Panc1 (cell line): ENCODE results near the gene PAWR. TPM values are rescaled to one million over a fixed set of nuclear protein-coding genes. Genes with fewer than 3 reads are reported as not detected.

ENCODE experiments used
- ATAC-seq: fragments of 200-7000 bp; cut with Tn5 transposase; 2 replicates; pipeline ENCODE4 v1.9.1; 2020; ENCODE audit warnings: mild to moderate bottlenecking, moderate library complexity
- BruUV-seq: library from RNA; stranded (reverse); fragments of 400-500 nt; replicated peaks from 2 replicates; lab custom pipeline; 2021; lab: Mats Ljungman, UMichigan
- CTCF ChIA-PET: fragments of 300-600 bp; sonication (Branson Sonifier 250); formaldehyde crosslinking; loops from one replicate; lab custom pipeline; 2022; ENCODE audit warnings: antibody characterized with exemption; lab: Charles Lee
- POLR2A ChIA-PET: fragments of 300-600 bp; sonication (Branson Sonifier 250); formaldehyde crosslinking; loops from one replicate; lab custom pipeline; 2022; ENCODE audit warnings: antibody characterized with exemption; lab: Charles Lee
- DNase-seq: peaks from one replicate; pipeline ENCODE4 v3.0.0-alpha.2; 2010; ENCODE audit warnings: low read depth, low spot score
- H3K27ac ChIP-seq: 2 replicates; pipeline ENCODE4 v1.5.1; 2011; ENCODE audit warnings: mild to moderate bottlenecking, low read length, inconsistent platforms
- H3K27me3 ChIP-seq: fragments of 200-500 bp; sonication (Bioruptor generic); 2 replicates; pipeline ENCODE4 v1.6.0; 2014; ENCODE audit warnings: low read length, inconsistent platforms; ENCODE audit not compliant: control insufficient read depth, insufficient read depth
- H3K36me3 ChIP-seq: fragments of 200-500 bp; sonication (Bioruptor generic); 2 replicates; pipeline ENCODE4 v1.5.1; 2014; ENCODE audit warnings: inconsistent platforms, mild to moderate bottlenecking, low read length, moderate library complexity; ENCODE audit not compliant: control insufficient read depth, insufficient read depth
- H3K4me1 ChIP-seq: 2 replicates; pipeline ENCODE4 v1.5.1; 2011; ENCODE audit warnings: inconsistent platforms, mild to moderate bottlenecking, low read length, moderate library complexity; ENCODE audit not compliant: control insufficient read depth, insufficient read depth
- H3K4me3 ChIP-seq, 2 experiments: 2 replicates each; pipeline ENCODE4 v1.5.1; 2011 to 2012; ENCODE audit warnings: low read depth in 2 of 2, low read length in 2 of 2, mild to moderate bottlenecking in 2 of 2, inconsistent platforms in 1 of 2, moderate library complexity in 1 of 2
- H3K9me3 ChIP-seq: fragments of 200-500 bp; sonication (Bioruptor generic); 2 replicates; pipeline ENCODE4 v1.5.1; 2014; ENCODE audit warnings: low read depth, mild to moderate bottlenecking, inconsistent platforms, low read length, moderate library complexity; ENCODE audit not compliant: control insufficient read depth, insufficient read depth
- CTCF ChIP-seq: fragments of 450-650 bp; IDR thresholded peaks from 2 replicates; pipeline ENCODE4 v1.5.1; 2017; ENCODE audit warnings: mild to moderate bottlenecking
- POLR2AphosphoS5 ChIP-seq: IDR thresholded peaks from 2 replicates; pipeline ENCODE4 v1.6.1; 2012; ENCODE audit warnings: mild to moderate bottlenecking, low read depth, low read length, moderate library complexity
- REST ChIP-seq, 2 experiments: IDR thresholded peaks; 2 replicates each; pipeline ENCODE4 v1.6.1; 2011 to 2012; ENCODE audit warnings: low read depth in 2 of 2, control low read depth in 1 of 2, low read length in 1 of 2, mild to moderate bottlenecking in 1 of 2, moderate library complexity in 1 of 2; ENCODE audit not compliant: insufficient read depth in 1 of 2
- SIN3A ChIP-seq: IDR thresholded peaks from 2 replicates; pipeline ENCODE4 v1.6.1; 2012; ENCODE audit warnings: low read depth, mild to moderate bottlenecking, low read length, moderate library complexity, borderline replicate concordance; ENCODE audit not compliant: insufficient read depth
- TCF7L2 ChIP-seq: IDR thresholded peaks from 2 replicates; pipeline ENCODE4 v1.6.1; 2011; ENCODE audit warnings: mild to moderate bottlenecking, low read depth, low read length, inconsistent platforms
- in situ Hi-C: cut with HindIII; loops from 2 replicates; pipeline ENCODE4 v1.10.0; 2016; ENCODE audit warnings: low sequenced_read_pairs, low pct_unique_long_range_greater_than_20kb
- intact Hi-C: fragments of 100-400 bp; cut with micrococcal nuclease; formaldehyde crosslinking; loops from one replicate; pipeline ENCODE4 v1.10.0; 2022; ENCODE audit not compliant: unreplicated experiment
- total RNA-seq: library from RNA; stranded (reverse); gene quantifications from one replicate; pipeline ENCODE4 v1.2.1, GENCODE V29; 2021; ENCODE audit not compliant: unreplicated experiment

The PAWR gene
- total RNA-seq, 1 experiment from 2014 or later, result 142 TPM

GRCh38 chr12:79707830-79708229 is 17.1 kb upstream of the PAWR start:
- ATAC-seq, result no peak
- in situ Hi-C loops (no loop called here), intact Hi-C loops (no loop called here)
- TF ChIP-seq CTCF (no peak), REST (IDR thresholded peaks at IDR 0.05; ENCODE audit: insufficient read depth in 1 of 2, low read depth in 2 of 2, low read length in 1 of 2) (no peak), SIN3A (no peak), TCF7L2 (no peak), POLR2AphosphoS5 (no peak)
- POLR2A ChIA-PET, result no interaction called here
- Histone ChIP-seq H3K27ac (no peak overlapping the region), H3K9me3 (no peaks in the 10 kb centered on the region), H3K4me3 (no peak overlapping the region), H3K4me1 (no peaks in the 10 kb centered on the region), H3K27me3 (no peaks in the 10 kb centered on the region), H3K36me3 (no peaks in the 10 kb centered on the region)
- CTCF ChIA-PET, result no interaction called here
- no peak for DNase-seq
- no TSS peak for BruUV-seq

GRCh38 chr12:79706676-79707075 is 15.9 kb upstream of the PAWR start:
- ATAC-seq (no peak), DNase-seq (no peak)
- Histone ChIP-seq H3K9me3 (no peaks in the 10 kb centered on the region), H3K4me3 (no peak overlapping the region), H3K4me1 (no peaks in the 10 kb centered on the region), H3K27me3 (no peaks in the 10 kb centered on the region), H3K36me3 (no peaks in the 10 kb centered on the region), H3K27ac (no peak overlapping the region)
- in situ Hi-C loops (no loop called here), intact Hi-C loops (no loop called here)
- ChIA-PET CTCF (no interaction called here), POLR2A (no interaction called here)
- TF ChIP-seq TCF7L2, result no peak
- TF ChIP-seq SIN3A, result no peak
- no TSS peak for BruUV-seq

- no peak overlapping the region for H3K27ac ChIP-seq
- TF ChIP-seq POLR2AphosphoS5, result no peak
- no peak for TF ChIP-seq TCF7L2
- no peak for TF ChIP-seq REST (IDR thresholded peaks at IDR 0.05; ENCODE audit: insufficient read depth in 1 of 2, low read depth in 2 of 2, low read length in 1 of 2)
- TF ChIP-seq SIN3A, result no peak
- no peak for TF ChIP-seq CTCF
- H3K4me1 ChIP-seq, result no peaks in the 10 kb centered on the region
- CTCF ChIA-PET, result no interaction called here
- no TSS peak for BruUV-seq
- ATAC-seq, result no peak
- in situ Hi-C loops (no loop called here), intact Hi-C loops (no loop called here)
- H3K27me3 ChIP-seq, result no peaks in the 10 kb centered on the region
- no peaks in the 10 kb centered on the region for H3K9me3 ChIP-seq
- H3K4me3 ChIP-seq, result no peak overlapping the region
- DNase-seq, result no peak
- POLR2A ChIA-PET, result no interaction called here
- no peaks in the 10 kb centered on the region for H3K36me3 ChIP-seq
Observed at GRCh38 chr12:79706156-79706555, 15.4 kb upstream of the PAWR start.
